ENCODE results near the gene SMARCA5. TPM values are rescaled to one million over a fixed set of nuclear protein-coding genes. Genes with fewer than 3 reads are reported as not detected.

SMARCA5 gene, protein sequence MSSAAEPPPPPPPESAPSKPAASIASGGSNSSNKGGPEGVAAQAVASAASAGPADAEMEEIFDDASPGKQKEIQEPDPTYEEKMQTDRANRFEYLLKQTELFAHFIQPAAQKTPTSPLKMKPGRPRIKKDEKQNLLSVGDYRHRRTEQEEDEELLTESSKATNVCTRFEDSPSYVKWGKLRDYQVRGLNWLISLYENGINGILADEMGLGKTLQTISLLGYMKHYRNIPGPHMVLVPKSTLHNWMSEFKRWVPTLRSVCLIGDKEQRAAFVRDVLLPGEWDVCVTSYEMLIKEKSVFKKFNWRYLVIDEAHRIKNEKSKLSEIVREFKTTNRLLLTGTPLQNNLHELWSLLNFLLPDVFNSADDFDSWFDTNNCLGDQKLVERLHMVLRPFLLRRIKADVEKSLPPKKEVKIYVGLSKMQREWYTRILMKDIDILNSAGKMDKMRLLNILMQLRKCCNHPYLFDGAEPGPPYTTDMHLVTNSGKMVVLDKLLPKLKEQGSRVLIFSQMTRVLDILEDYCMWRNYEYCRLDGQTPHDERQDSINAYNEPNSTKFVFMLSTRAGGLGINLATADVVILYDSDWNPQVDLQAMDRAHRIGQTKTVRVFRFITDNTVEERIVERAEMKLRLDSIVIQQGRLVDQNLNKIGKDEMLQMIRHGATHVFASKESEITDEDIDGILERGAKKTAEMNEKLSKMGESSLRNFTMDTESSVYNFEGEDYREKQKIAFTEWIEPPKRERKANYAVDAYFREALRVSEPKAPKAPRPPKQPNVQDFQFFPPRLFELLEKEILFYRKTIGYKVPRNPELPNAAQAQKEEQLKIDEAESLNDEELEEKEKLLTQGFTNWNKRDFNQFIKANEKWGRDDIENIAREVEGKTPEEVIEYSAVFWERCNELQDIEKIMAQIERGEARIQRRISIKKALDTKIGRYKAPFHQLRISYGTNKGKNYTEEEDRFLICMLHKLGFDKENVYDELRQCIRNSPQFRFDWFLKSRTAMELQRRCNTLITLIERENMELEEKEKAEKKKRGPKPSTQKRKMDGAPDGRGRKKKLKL
- total RNA-seq, result 10 to 100 TPM; 12.3 to 44.1 (median 29.8) TPM

DNA sequence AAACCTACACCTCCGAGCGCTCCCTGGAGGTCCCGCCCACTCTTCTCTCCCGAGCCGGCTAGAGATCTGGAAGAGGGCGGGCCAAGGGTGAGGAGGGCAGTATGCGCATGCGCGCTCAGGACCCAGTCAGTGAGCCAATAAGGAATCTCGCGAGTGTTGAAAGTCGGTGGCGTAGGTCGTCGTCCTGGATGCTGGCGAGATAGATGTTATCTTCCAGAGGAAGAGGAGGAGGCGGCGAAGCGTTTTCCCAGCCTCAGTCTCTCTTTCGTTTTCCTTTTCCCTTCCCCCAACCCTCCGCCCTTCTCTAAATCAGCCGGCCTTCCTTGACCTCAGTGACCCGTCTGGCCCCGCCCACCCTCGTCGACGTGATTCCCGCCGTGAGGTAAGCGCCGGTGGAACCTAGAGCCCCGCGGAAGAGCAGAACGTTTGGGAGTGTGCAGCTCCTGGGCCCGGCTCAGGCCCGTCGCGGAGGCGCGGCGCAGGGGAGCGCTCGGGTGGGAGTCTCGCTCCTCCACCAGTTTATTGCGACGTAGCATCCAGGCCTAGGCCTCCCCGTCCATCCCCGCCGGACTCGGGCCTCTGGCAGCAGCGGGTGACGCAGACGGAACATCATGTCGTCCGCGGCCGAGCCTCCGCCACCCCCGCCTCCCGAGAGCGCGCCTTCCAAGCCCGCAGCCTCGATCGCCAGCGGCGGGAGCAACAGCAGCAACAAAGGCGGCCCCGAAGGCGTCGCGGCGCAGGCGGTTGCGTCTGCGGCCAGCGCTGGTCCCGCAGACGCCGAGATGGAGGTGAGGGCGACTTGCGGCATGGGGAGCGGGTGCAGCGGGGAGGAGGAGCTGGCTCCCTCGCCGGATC is at the start of gene SMARCA5:
Gene SMARCA5, plus strand, starts transcription at position 389 of the 855 bp plus-strand sequence. Its CDS starts 223 bp downstream, at position 612.
- 0% methylated on average over 64 of the region's 86 CpGs; no CpG with 5 or more reads in 1 of the 2 donors for WGBS, 2 donors (ENCODE audit: low coverage in 1 of 2)
- H3K36me3 ChIP-seq, result no peaks in the 10 kb centered on the region
- H3K27me3 ChIP-seq, result no peaks in the 10 kb centered on the region
- intact Hi-C loops (cut with DNase I; ENCODE audit: low total_unique reads), result no loop called here
- H3K9me3 ChIP-seq, result no peaks in the 10 kb centered on the region
- peak within 1 kb of the TSS; percentile 67 to 98 (median 90) for H3K4me3 ChIP-seq
- H3K4me1 ChIP-seq, result peaks cover 18 to 36% (median 24%) of the 10 kb centered on the region in 4 donors
- peak within 1 kb of the TSS; percentile 96 to 100 (median 98) for H3K27ac ChIP-seq
- in situ Hi-C loops (cut with MboI; ENCODE audit: low pct_ligation_motif_present in 1 of 4, low pct_unique_long_range_greater_than_20kb in 1 of 4, low sequenced_read_pairs in 3 of 4), result loop anchor here in 1 of 4 donors (25.0 kb wide), 1 partner anchor 1599 kb away; no protein-coding TSS in a partner anchor
- TF ChIP-seq, protein P1, sequence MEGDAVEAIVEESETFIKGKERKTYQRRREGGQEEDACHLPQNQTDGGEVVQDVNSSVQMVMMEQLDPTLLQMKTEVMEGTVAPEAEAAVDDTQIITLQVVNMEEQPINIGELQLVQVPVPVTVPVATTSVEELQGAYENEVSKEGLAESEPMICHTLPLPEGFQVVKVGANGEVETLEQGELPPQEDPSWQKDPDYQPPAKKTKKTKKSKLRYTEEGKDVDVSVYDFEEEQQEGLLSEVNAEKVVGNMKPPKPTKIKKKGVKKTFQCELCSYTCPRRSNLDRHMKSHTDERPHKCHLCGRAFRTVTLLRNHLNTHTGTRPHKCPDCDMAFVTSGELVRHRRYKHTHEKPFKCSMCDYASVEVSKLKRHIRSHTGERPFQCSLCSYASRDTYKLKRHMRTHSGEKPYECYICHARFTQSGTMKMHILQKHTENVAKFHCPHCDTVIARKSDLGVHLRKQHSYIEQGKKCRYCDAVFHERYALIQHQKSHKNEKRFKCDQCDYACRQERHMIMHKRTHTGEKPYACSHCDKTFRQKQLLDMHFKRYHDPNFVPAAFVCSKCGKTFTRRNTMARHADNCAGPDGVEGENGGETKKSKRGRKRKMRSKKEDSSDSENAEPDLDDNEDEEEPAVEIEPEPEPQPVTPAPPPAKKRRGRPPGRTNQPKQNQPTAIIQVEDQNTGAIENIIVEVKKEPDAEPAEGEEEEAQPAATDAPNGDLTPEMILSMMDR (IDR thresholded peaks at IDR 0.05), result peak in 1 of 5 experiments; percentile 8
- TF ChIP-seq EP300 (IDR thresholded peaks at IDR 0.05; ENCODE audit: low read depth) (no peak), POLR2A (IDR thresholded peaks at IDR 0.05) (peak; percentile 96), POLR2AphosphoS5 (IDR thresholded peaks at IDR 0.05) (peak; percentile 95 to 96 (median 95))
- DNase-seq, result peak; percentile 97

DNA sequence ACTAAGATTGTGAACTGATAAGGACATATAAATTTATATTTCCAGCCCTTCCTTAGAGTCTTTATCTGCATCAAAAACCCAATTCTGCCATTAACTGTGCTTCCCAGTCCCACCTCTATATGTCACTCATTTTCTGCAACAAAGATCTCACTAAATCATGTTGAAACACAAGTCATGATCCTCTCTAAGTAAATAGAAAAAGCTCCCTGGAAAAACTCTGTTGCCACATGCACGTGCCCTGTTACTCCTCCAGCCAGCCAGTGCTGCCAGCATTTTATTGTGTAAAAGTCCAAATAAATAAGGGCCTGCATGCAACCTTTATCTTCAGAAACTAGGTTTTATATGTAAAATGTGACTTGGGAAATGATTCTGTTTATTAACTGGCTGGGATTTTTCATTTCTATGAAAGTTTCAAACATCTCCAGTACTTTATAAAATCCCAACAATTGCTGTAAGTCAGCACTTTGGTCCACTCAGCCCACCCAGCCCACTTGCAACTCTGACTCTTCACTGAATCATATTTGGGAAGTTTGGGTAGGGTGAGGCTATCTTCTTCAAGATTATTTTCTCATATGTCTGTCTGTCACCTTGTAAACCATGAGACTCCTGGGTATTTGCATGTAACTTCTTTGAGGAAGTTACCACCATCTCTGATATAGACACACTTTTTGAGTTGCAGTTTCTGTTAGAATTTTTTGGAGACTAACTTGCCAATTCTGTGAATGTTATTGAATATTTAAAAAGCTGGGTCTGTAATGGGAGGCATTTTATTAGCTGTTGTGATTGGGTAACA is 40.0 kb upstream of the SMARCA5 start:
- in situ Hi-C loops (cut with MboI; ENCODE audit: low pct_ligation_motif_present in 1 of 4, low pct_unique_long_range_greater_than_20kb in 1 of 4, low sequenced_read_pairs in 3 of 4), result loop anchor here in 1 of 4 donors (10.0 kb wide), 1 partner anchor 269 kb away; no protein-coding TSS in a partner anchor
- no peak for TF ChIP-seq POLR2A (IDR thresholded peaks at IDR 0.05)
- no peak for TF ChIP-seq EP300 (IDR thresholded peaks at IDR 0.05; ENCODE audit: low read depth)
- TF ChIP-seq, protein P1 (IDR thresholded peaks at IDR 0.05), result no peak
- no peak for TF ChIP-seq POLR2AphosphoS5 (IDR thresholded peaks at IDR 0.05)
- H3K9me3 ChIP-seq, result no peaks in the 10 kb centered on the region
- H3K4me3 ChIP-seq, result no peak overlapping the region
- intact Hi-C loops (cut with DNase I; ENCODE audit: low total_unique reads), result loop anchor here (10.0 kb wide), 1 partner anchor 139 kb away; the partner anchor contains the start of gene GAB1
- no peak overlapping the region for H3K27ac ChIP-seq
- no peaks in the 10 kb centered on the region for H3K27me3 ChIP-seq
- no peaks in the 10 kb centered on the region for H3K4me1 ChIP-seq
- 60 to 68% methylated on average over 1 of the region's 1 CpG for WGBS, 2 donors (ENCODE audit: low coverage in 1 of 2)
- peaks cover 0 to 18% (median 1%) of the 10 kb centered on the region in 4 donors for H3K36me3 ChIP-seq
- no peak for DNase-seq

GRCh38 chr4:143477487-143477886 is 36.0 kb upstream of the SMARCA5 start:
- no peak for DNase-seq
- Histone ChIP-seq H3K36me3 (no peaks in the 10 kb centered on the region), H3K4me1 (no peaks in the 10 kb centered on the region), H3K9me3 (no peaks in the 10 kb centered on the region), H3K27me3 (no peaks in the 10 kb centered on the region), H3K27ac (no peak overlapping the region), H3K4me3 (no peak overlapping the region)
- TF ChIP-seq, protein P1 (IDR thresholded peaks at IDR 0.05), result no peak
- TF ChIP-seq POLR2A (IDR thresholded peaks at IDR 0.05) (no peak), EP300 (IDR thresholded peaks at IDR 0.05; ENCODE audit: low read depth) (no peak), POLR2AphosphoS5 (IDR thresholded peaks at IDR 0.05) (no peak)
- intact Hi-C loops (cut with DNase I; ENCODE audit: low total_unique reads) (loop anchor here (10.0 kb wide), 1 partner anchor 143 kb away; the partner anchor contains the start of gene GAB1), in situ Hi-C loops (cut with MboI; ENCODE audit: low pct_ligation_motif_present in 1 of 4, low pct_unique_long_range_greater_than_20kb in 1 of 4, low sequenced_read_pairs in 3 of 4) (loop anchor here in 2 of 4 donors (10.0 to 25.0 kb wide), 2 partner anchors 265 to 273 kb away; no protein-coding TSS in a partner anchor)
- 83 to 86% methylated on average over 2 of the region's 2 CpGs for WGBS, 2 donors (ENCODE audit: low coverage in 1 of 2)
